Fibroblast of skin of left quadriceps (primary cell): ENCODE results near the gene SFXN3.

Experiments used
- DNase-seq, 2 experiments: peaks; one replicate each; pipeline ENCODE4 v3.0.0-alpha.2; 2013; ENCODE audit warnings: low read depth in 2 of 2

Gene SFXN3, protein sequence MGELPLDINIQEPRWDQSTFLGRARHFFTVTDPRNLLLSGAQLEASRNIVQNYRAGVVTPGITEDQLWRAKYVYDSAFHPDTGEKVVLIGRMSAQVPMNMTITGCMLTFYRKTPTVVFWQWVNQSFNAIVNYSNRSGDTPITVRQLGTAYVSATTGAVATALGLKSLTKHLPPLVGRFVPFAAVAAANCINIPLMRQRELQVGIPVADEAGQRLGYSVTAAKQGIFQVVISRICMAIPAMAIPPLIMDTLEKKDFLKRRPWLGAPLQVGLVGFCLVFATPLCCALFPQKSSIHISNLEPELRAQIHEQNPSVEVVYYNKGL

DNA sequence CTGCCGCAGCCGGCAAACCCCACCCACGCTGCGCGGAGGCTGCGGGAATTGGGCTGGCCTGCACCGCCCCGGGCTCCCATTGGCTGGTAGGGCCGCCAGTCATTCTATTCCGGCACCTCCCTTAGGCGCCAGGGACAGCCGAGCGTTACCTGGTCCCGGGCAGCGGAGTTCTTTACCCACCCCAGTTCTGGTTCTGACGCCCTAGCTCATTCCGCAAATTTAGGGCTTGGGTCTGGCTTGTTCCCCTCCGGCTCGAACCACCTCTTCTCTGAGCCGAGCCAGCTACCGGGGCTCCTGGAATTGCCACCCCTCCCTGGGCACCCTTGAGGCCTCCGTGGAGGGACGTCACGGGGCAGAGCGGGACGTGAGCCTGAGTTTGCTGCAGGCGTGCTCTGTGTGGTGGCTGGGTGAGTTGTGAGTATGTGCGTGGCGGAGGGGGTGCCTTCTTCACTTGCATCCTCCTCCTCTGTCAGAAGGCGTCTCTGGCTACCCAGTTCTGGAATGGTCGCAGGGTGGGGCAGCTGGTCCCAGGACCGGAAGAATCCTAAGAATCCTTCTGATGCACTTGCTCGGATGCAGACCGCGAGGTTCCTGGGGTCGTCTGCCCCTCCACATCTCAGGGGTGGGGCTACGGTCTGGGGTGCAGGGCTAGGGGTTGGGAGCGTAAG, at the start of gene SFXN3, which contains the start of gene PDZD7:
Gene SFXN3, plus strand, starts transcription at position 107 of the 668 bp plus-strand sequence. CDS start 3,461 bp downstream, outside the sequence.
Gene PDZD7, minus strand, starts transcription at position 2 of the 668 bp plus-strand sequence. CDS start 910 bp downstream, outside the sequence.
- DNase-seq, result peak; percentile 87

DNA sequence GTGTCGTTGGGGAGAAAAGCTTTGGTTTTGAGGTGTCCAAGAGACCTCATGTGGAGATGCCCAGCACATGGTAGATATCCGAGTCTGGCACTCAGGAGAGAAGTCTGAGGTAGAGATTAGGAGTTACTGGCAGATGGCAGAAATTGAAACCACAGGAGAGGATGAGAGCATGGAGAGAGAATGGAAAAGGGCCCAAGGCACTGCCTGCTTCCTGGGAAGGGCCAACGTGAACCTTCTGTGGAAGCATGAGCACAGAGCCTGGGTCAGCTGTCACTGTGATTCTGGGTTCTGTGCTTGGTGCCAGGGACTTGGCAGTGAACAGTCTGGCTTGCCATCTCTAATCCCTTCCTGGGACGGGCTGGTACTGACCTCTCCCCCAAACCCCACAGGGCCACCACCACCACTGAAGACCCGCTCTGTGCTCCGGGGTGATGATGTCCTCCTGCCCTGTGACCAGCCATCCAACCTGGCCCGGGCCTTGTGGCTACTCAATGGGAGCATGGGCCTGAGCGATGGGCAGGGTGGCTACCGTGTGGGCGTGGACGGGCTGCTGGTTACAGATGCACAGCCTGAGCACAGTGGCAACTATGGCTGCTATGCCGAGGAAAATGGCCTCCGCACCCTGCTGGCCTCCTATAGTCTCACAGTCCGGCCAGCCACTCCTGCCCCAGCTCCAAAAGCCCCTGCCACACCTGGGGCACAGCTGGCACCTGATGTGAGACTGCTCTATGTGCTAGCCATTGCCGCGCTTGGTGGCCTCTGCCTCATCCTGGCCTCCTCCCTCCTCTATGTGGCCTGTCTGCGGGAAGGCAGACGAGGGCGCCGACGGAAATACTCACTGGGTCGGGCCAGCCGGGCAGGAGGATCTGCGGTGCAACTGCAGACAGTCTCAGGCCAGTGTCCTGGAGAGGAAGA, 47.9 kb upstream of the SFXN3 start:
- no peak for DNase-seq

DNA sequence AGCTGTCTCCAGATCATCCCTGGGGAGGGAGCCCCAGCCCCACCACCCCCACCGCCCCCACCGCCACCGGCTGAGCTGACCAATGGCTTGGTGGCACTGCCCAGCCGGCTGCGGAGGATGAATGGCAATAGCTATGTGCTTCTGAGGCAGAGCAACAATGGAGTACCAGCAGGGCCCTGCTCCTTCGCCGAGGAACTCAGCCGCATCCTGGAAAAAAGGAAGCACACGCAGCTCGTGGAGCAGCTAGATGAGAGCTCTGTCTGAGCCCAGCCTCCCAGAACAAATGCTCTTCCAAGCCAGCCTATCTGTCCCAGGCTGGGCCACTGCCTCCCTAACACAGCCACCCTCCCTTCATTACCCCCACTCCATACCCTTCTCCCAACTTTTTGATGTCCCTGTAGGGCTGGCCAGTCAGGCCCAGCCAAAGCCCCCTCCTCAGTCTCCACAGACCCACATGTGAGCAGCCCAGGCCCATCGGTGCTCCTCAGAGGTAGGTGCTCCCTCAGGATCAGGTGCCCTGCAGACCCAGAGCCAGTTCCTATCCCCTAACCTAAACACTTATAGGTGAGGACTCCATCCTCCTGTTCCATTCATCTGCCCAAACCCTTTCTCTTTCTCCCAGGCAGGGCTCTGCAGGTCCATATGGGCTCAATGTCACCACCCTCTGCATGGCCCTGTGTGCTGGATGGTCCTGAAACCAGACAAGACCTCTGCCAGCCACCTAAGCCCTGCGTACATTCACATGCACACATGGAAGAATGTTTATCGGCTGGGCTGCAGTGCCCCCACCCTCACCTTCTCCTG, 47.0 kb upstream of the SFXN3 start:
- DNase-seq, result no peak

DNA sequence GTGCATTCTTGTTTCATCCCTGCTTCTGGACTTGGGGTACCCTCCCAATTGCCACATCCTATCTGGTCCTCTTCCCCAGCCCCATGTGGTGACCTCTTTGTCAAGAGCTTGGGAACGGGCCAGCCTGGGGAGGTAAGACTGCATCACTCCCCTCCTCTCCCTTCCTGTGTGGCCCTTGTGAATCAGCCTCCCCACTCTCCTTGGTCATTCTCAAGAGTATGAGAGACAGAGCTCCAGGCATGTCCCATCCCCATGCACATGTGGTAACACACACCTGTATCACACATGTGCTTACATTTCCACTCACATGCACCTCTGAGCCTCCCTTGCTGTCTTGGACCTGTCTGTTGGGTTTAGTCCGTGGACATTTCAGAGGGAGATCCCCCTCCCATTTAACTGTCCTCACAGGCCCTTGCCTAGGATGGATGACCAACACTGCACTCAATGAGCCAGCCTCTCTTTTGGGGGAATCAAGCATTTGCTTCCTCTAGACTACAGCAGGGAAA, 46.3 kb upstream of the SFXN3 start:
- no peak for DNase-seq

DNA sequence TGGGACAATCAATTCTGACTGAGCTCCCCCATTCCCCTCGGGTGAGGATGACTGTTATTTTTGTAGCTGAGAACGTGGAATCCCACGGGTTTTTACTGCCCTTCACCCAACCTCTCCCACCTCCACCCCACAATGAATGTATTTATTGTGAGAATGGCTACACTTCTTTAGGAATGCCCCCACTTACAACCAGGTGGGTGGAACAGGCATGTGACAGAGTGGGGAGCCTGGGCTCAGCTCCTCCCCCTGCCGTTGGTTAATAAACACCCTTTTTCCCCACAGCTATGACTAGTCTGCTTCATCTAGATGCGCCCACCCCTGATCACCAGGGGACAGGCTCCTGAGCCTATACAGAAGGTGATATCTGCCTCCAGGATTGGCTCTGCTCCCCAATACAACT, 45.7 kb upstream of the SFXN3 start:
- DNase-seq, result no peak

DNA sequence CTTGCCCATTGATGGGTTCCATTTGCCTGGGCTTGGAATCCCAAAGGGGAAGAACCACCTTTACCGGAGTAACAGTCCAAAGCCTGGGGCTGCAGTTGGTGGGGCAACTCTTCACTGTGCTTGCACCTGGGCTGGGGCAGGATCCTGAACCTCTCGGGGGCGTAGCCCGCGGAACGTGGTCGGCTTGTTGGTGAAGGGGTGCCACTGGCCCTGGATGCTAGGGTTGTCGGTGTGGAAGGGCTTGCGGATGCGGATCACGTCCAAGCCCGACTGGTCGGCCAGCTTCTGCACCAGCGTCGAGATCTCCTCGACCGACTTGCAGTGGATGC, 44.4 kb upstream of the SFXN3 start:
- no peak for DNase-seq

DNA sequence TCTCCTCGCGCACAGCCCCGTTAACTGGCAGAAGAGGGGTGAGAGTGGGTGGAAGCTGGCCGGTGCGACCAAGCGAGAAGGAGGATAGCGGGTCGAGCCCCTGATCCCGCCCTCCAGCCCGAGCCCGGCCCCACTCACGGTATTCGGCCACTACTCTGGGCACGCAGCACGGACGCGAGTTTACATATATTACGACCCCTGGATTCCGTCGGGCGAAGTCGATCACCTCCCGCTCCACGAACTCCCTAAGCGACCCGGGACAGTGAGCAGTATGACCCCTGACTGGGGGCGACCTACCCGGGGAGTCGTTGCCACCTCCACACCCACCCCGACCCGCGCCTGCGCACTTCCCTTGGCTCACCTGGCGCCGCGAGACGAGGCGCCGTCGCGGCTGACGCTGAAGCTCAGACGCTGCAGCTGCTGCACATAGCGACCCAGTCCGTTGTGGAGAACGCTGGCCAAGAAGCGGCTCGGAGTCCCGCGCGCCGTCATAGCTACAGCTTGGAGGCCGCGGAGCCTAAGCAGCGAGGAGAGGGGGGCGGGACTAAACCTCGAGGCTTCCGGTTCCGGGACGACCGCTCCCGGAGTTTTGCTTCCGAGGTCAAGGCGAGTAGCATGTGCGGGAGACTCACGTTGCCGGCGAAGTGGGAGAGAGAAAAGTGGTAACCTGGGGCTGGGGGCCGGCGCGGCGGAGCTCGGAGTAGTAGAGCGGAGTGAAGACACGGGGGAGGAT, 43.9 kb upstream of the SFXN3 start, which contains the start of the genes MRPL43 and TWNK:
Gene MRPL43, minus strand, starts transcription at position 546 of the 733 bp plus-strand sequence. Its CDS starts 54 bp downstream, at position 492.
Gene TWNK, plus strand, starts transcription at position 592 of the 733 bp plus-strand sequence. CDS start 668 bp downstream, outside the sequence.
- DNase-seq, result no peak

DNA sequence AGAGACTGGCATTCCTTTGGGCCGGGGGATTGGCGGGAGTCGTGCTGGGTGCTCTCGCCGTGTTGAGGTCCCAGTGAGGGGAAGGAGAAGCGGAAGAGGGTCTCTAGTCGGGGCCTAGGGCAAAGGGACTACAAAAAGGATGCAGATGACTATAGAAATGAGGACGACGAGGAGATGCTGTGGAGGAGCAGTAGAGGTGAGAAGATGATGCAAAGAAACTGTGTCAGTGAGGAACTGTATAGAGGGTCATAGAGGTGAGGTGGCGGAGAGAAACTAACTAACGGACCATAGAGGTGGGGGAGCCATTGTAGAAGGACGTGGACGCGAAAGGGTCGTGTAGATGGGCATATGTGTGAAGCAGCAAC, 43.4 kb upstream of the SFXN3 start:
- DNase-seq, result no peak

DNA sequence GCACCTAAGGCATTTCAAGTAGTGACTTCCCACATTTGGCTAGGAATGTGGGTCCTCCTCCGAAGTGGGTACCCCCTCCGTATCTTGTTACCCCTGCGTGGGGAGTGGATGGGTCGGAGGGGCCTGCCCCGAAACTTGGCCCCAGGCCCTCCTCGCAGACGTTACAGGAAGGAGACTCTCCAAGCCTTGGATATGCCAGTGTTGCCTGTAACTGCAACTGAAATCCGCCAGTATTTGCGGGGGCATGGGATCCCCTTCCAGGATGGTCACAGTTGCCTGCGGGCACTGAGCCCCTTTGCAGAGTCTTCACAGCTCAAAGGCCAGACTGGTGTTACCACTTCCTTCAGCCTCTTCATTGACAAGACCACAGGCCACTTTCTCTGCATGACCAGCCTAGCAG, 42.9 kb upstream of the SFXN3 start:
- DNase-seq, result no peak

DNA sequence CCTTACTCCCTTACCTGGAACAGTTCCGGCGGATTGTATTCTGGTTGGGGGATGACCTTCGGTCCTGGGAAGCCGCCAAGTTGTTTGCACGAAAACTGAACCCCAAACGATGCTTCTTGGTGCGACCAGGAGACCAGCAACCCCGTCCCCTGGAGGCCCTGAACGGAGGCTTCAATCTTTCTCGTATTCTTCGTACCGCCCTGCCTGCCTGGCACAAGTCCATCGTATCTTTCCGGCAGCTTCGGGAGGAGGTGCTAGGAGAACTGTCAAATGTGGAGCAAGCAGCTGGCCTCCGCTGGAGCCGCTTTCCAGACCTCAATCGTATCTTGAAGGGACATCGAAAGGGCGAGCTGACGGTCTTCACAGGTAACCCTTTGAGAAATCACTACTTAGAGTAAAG, 41.9 kb upstream of the SFXN3 start:
- no peak for DNase-seq

DNA sequence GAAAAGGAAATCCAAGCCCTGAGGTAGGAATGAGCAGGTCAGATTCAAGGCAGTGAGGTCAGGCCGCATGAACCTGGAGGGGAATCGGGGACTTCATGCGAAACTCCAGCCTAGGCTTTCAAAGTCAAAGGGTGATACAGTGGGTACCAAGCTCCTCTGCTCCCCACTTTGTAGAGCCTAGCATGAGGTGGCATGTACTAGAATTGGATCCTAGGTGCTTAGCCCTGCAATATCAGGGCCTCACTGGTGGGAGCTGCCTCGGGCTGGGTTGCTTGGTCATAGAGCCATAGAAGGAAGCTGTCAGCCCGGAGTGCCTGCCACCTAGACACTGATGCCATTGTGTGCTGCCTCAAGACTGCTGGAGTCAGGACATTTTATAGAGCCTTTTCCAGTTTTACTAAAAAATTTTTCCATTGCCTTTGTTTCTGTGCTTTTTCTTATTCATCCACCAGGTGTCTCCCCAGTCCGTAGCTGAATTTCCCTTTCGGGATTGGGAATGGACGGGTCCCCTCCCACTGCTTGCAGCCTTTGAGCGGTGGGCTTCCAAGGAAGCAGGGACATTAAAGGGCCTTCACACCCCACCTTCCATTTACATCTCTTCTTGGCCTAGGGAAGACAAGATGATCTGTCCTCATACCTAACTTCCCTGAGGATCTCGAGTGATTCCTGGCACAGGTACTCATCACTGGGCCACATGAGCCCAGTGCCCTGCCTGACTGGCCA, 36.9 kb upstream of the SFXN3 start:
- DNase-seq, result no peak

DNA sequence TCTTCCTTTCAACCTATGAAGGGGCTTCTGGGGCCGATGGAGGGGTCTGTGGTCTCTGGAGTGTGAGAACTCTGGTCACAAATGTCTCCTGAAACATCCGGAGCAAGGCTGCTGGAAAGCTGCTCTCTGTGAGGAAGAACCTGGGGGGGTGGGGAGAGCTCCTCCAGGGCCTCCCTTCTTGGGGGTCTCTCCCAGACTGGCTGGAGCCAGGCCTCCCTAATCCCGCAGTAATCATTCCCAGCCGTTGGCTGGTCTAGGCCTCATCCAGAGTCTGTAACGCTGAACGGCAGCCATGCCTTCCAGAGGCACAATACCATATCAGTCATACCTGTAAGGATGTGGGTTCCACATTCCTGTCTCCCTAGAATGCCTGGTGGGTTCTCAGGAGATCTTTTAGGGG, 35.9 kb upstream of the SFXN3 start:
- DNase-seq, result no peak

DNA sequence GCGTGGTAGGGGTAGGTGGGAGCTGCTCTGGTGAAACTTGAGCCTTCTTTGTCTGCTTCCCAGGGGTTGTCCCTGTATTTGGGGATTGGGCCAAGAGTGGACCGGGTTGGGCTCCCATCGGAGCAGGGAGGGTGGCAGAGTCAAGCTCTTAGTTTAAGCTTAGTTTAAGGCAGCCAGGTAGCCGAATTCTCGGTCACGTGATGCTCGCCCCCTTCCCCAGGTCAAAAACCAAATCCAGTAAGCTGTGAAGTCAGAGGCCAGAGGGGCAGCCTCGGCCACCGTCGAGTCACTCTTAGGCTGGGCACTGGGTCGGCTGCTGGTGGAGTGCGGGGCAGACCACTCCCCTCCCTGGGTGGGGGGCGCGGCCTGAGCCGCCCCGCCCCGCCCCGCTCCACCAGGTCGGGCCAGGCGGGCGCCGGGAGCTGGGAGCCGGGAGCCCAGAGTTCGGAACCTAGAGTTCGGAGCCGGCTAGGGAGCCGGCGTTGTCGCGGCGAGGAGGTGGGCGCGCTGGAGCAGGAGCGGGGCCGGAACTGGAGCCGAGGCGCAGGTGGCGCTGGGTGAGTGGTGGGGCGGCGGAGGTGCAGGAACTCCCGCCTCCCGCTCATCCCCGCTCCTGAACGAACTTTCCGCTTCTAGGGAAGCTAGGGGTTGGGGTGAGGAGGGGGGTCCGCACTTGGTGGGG, 34.2 kb upstream of the SFXN3 start:
- no peak for DNase-seq

DNA sequence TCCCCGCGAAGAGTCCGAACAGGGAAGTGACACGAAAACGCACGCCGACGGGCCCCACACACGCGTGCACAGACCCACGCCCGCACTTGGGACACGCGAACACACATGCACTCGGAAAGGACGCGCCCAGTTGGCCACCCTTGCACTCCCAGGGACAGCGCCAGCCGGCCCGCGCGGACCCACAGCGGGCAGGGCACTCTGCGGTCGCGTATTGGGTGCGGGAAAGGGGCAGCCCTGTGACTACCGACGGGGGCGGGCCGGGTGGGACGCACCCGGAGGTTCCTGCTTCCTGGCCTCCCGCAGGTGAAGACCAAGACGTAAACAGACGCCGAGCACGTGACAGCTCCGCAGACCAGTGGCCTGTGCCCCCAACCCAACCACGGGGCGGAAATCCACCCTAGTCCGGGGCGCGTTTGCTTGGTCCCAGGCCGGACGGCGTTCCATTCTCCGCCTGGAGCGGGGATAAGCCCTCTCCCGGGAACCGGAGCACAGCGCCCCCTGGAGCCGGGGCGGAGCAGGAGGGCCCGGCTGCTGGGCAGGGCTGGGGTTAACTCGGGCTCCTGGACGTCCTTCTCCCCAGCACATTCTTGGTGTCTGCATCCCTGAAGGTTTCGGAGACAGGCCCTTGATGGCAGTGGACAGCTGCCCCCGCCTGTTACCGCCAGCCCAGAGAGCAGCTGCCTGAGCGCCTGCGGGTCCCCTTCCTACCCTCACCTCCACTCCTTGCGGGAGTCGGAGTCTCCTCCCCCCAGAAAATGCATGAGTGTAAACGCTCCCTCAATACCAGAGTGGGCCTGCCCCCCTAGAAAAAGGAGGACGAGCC, 33.5 kb upstream of the SFXN3 start:
- no peak for DNase-seq

DNA sequence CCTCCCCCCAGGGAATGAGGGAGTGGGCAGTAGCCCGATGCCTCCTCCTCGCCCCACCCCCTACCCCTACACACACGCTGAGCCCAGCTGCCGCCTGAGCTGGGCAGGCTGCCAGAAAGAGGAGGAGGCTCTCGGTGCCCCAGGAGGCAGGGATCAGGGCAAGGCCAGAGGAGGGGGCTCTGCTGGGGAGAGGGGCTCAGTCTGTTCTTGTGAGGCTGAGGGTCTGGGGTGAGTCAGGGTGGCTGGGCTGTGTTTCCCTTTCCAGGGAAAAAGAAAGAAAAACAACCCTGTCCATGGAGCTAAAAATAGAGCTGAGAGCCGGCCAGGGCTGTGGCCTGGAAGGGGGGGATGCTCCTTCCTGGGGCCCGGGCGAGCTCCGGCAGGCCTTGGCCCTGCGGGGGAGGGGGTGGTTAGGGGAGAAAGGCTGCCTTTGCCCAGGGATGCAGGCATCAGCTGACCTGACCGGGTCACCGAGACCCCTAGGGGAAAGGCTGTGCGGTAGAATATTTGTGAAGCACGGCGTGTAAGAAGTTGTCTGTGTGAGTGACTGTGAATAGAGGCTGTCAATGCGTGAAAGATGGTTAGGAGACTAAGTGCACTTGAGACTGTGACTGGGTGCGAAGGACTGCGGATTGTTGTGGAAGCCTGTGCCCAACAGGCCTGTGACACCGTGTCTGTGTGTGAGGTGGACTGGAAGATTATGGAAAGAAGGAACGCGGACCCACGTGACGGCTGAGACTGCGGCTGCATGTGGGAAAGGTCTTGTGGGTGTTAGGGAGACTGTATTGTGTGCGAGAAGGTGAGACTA, 32.6 kb upstream of the SFXN3 start:
- no peak for DNase-seq

DNA sequence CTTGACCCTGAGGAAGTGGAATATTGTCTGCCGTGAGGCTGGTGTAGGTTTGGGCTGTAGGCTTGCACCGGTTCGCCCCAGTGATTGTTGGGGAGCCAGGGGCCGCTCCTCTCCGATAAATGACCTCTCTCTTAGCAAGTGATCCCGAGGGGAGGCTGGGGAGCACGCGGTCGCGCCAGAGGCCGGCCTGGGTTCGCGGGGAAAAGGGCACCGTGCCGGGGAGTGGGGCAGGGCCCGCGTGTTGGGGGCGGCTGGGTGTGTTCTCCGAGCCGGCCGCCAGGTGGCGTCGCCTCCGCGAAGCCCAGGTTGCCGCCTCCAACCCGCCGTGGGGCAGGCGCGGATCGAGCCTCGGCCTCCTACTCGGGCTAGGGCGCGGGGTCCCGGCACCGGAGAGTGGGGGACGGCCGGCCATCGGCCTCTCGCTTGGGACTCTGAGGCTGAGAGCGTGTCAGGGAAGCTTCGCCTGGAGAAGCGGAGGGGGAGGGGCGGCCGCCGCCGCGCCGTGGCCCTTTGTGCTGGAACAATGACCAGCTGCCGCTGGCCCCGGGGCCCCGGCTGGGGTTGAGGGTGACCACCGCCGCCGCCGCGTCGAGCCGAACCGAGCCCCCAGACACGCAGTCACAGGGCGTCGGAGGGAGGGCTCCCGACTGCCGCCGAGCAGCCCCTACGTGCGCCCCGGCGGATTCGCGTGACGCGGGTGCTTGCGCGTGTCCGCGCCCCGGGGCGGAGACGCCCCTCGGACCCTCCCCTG, 31.9 kb upstream of the SFXN3 start:
- no peak for DNase-seq

DNA sequence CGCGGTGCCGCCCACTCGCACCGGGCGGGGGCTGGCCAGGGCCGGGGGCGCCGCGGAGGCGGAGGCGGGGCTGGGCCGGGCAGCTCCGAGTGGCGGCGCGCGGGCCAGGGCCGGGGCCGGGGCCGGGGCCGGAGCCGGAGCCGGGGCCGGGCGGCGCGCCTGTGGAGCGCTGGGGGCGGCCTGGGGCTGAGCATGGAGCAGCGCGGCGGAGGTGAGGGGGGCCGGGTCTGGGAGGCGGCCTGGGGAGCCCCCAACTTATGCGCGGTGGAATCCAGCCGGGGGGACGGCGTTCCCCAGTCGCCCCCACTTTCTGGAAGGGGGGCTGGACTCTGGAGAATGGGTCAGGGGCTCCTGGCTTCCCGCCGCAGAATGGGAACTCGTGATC, 31.3 kb upstream of the SFXN3 start, which contains the start of gene LZTS2:
Gene LZTS2, plus strand, starts transcription at position 67 of the 385 bp plus-strand sequence. CDS start 2,731 bp downstream, outside the sequence.
- no peak for DNase-seq
